Activated T-cell treated with anti-CD3 and anti-CD28 coated beads for 48 hours (primary cell): ENCODE results near the gene USH2A.

Experiments
- DNase-seq: peaks from one replicate; pipeline ENCODE4 v3.0.0-alpha.2; 2020; ENCODE audit warnings: low read depth

Gene USH2A

GRCh38 chr1:216123446-216124191 is 299.6 kb downstream of the USH2A start:
- no peak for DNase-seq

DNA sequence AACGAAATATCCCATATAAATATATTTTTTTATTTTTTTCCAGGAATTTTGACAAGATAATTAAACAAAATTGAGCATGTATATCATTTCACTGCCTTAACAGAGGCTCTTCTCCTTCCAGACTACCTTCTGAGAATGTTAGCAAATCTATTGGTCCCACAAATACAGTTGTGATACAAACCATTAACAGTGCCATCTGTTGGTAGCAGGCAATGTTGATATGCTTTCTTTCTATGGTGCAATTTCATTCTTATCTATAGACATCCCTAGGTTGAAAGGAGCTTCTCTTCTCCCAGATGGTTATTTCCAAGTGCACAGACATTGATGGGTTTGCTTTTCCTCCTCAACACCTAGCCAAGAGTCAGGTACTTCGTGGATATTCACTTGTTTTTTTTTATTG is 303.6 kb downstream of the USH2A start:
- DNase-seq = no peak

- no peak for DNase-seq
Measured at GRCh38 chr1:216114180-216114579, 309.1 kb downstream of the USH2A start.

GRCh38 chr1:216113181-216113580 is 310.1 kb downstream of the USH2A start:
- no peak for DNase-seq

DNA sequence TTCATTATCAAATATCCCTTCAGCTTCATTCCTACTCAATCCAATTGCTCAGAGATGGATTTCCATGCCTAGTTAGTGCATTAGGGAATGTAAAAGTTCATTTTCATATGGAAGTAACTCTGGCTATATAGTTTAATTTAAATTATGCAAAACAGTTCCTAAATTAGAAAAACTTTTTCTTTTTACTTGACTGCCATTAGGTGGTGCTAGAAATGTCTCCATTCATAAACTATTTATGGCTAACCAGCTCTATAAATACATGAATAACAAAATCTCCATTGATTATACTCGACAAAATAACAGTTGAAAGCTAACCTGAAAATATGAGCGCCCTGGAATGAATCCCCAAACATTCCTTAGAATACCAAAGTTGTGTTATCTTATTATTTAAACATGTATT is 311.4 kb downstream of the USH2A start:
- DNase-seq = no peak

- DNase-seq = no peak
Measured at GRCh38 chr1:216095400-216095799, 327.8 kb downstream of the USH2A start.

DNA sequence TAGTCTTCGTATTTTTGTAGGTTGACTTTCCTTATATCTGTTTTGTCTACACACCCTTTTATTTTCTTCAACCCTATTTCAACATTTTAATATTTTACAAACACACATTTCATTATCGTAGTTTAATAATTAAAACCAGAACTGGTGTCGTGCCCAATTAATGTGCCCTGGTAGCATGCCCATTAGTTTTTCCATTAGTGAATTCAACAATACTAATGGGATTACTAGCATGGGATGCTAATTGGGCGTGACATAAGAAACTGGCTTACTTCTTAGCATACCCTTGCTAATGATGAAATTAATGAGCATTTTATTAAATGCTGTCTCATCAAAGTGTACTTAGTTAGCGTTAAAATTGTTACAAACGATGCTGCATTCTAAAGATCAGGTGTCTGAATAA is 332.7 kb downstream of the USH2A start:
- no peak for DNase-seq

GRCh38 chr1:216086678-216087077 is 336.6 kb downstream of the USH2A start:
- no peak for DNase-seq

DNA sequence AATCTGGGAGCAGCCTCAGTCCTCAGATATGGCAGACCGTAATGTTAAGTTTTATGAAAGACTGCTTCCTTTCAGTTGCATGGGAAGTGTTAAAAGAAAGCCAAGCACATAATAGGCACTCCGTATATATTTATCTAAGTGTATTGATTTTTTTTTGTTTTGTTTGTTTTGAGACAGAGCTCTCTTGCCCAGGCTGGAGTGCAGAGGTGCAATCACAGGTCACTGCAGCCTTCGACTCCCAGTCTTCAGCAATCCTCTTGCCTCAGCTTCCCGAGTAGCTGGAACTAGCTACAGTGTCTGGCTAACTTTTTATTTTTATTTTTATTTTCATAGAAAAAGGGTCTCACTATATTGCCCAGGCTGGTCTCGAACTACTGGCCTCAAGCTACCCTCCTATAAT is 341.8 kb downstream of the USH2A start:
- DNase-seq = no peak

GRCh38 chr1:216076751-216077150 is 346.5 kb downstream of the USH2A start:
- no peak for DNase-seq

DNA sequence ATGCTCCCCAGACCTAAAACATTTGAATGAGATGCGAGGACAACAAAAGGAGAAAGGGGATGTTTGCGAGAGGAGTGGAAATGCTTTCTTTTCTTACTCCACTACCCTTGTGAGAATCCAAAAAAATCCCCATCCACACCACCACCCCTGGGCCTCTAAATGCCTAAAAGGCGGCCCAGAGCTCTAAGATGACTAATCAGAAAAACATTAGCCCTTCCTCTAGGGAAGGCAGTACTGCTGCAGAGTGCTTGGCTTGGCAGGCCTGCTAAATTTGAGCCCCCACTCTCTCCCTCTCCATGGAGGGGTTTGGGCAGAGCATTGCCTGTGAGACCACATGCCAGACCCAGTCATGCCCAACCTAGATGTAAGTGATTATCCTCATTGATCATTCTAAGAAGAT is 347.9 kb downstream of the USH2A start:
- DNase-seq = no peak

GRCh38 chr1:216073793-216074595 is 349.3 kb downstream of the USH2A start:
- no peak for DNase-seq

- no peak for DNase-seq
Measured at GRCh38 chr1:216071262-216071661, 352.0 kb downstream of the USH2A start.

DNA sequence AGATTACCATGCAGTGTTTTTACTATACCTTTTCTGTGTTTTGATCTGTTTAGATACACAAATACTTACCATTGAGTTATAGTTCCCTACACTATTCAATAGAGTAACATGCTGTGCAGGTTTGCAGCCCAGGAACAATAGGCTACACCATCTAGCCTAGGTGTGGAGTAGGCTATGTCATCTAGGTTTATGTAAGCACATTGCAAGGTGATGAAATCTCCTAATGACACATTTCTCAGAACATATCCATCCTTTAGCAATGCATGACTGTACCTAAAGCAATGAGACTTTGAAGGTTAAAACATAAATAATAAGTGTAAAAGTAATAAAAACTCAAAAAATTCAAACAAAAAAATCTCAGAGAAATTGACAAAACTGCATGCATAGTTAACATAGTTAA is 358.6 kb downstream of the USH2A start:
- no peak for DNase-seq

- DNase-seq = no peak
Measured at GRCh38 chr1:216057947-216058346, 365.3 kb downstream of the USH2A start.

DNA sequence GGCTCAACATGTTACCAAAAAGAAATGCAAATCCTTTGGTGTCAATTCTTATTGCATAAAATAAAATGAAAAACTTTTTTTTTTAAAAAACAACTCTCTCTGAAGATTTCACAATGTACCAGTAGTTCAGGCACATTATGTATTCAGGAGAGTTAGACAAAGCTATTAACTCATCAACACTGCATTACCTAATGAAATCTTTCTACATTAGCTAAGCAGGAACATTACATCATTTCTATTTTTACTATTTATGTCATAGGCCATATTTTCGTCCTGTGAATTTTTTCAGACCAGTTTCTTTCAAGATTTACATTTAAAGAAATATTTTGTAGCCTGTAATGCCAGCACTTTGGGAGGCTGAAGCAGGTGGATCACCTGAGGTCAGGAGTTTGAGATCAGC is 366.2 kb downstream of the USH2A start:
- no peak for DNase-seq

DNA sequence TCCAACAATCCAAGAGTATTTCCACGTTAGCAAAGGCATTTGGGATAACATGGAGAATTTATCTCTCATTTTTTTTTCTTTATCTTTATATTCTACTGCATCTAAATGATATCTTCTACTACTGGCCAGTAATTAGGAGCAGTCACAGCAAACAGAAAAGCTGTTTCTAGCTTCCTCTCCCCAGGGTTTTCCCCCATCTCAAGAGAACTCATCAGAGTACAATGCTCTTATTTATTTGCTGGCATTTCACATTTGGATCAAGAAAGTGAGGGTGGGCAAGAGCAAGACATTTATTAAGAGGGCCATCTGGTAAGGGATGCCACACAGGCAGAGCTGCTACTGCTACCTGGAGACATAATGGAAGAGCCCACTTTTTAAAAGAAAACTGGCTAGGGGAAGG is 368.2 kb downstream of the USH2A start:
- no peak for DNase-seq

- no peak for DNase-seq
Measured at GRCh38 chr1:216054600-216054999, 368.6 kb downstream of the USH2A start.

DNA sequence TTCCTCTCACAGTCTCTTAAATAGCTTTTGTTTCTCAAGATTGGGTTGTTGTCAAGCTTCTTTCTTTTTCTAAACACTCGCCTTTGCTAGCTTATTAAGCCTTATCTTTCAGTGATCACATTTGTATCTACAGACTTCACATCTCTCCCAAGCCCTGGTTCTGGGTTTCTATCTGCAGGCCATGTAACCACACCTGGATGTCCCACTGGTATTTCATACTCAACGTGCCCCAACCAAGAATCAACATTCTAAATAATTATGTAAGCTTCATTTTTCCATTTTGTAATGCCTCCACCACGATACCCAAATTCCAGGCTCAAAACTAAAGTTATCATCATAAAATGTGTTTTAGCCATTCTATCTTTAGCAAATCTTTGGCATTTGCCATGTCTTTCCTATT is 372.2 kb downstream of the USH2A start:
- DNase-seq = no peak

- DNase-seq = no peak
Measured at GRCh38 chr1:216049741-216050430, 373.4 kb downstream of the USH2A start.

- DNase-seq = no peak
Measured at GRCh38 chr1:216047811-216048572, 375.3 kb downstream of the USH2A start.

DNA sequence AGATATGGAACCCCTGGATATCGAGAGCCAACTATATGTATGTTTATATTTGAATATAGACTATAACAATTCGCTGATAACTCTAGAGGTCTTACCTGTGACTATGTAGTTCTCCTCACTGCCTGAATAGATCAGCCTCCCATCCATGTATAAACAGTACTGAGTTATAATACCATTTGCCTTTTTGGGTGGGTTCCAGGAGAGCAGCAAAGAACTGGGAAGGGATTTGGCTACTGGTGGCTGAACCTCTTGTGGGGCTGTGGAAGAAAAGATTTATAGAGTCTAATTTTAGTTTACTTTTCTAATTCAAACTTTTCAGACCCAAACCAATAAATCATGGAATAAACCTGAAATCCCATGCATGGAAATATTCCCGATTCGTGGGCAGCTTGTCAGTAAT is 376.9 kb downstream of the USH2A start:
- no peak for DNase-seq
